IPS-20b (cell line): ENCODE data around the gene IGF1R.

ENCODE experiments used
- H3K27ac ChIP-seq: one replicate; pipeline ENCODE4 v1.5.1; 2013; ENCODE audit warnings: low read length
- H3K27me3 ChIP-seq: 2 replicates; pipeline ENCODE4 v1.6.1; 2013; ENCODE audit warnings: mild to moderate bottlenecking, low read length, inconsistent platforms; ENCODE audit not compliant: insufficient read depth
- H3K36me3 ChIP-seq: 2 replicates; pipeline ENCODE4 v1.6.1; 2013; ENCODE audit warnings: low read depth, mild to moderate bottlenecking, inconsistent platforms, low read length, moderate library complexity; ENCODE audit not compliant: insufficient read depth
- H3K4me1 ChIP-seq: 2 replicates; pipeline ENCODE4 v1.6.1; 2013; ENCODE audit warnings: mild to moderate bottlenecking, control low read depth, inconsistent platforms, low read length, moderate library complexity; ENCODE audit not compliant: insufficient read depth
- H3K4me3 ChIP-seq: 2 replicates; pipeline ENCODE4 v1.5.1; 2013; ENCODE audit warnings: mild to moderate bottlenecking, low read length, inconsistent platforms
- H3K9ac ChIP-seq: 2 replicates; pipeline ENCODE4 v1.6.1; 2013; ENCODE audit warnings: low read depth, mild to moderate bottlenecking, inconsistent platforms, low read length, moderate library complexity
- H3K9me3 ChIP-seq: 2 replicates; pipeline ENCODE4 v1.6.1; 2013; ENCODE audit warnings: mild to moderate bottlenecking, low read depth, low read length, inconsistent platforms; ENCODE audit not compliant: insufficient read depth

Gene IGF1R

DNA sequence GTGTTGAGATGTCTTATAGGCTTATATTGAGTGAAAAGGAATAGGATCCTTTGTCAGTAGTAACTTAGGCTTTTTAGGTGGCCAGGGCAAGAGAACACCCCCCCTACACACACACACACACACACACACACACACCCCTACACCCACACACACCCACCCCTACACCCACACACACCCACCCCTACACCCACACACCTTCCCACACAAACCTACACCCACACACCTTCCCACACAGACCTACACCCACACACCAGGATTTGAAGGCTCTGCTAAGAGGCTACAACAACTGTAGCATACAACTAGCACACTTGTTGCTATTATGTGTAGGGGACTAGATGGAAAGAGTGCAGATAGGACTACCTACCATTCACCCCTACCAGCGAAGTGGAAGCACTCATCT is 186.6 kb downstream of the IGF1R start:
- no peak overlapping the region for H3K4me3 ChIP-seq
- H3K9me3 ChIP-seq: peaks cover 4% of the 10 kb centered on the region; the same call in 1 of the 2 replicates
- no peak overlapping the region for H3K9ac ChIP-seq
- H3K4me1 ChIP-seq: peaks cover 5% of the 10 kb centered on the region; the same call in 1 of the 2 replicates
- H3K27ac ChIP-seq: no peak overlapping the region
- no peaks in the 10 kb centered on the region for H3K27me3 ChIP-seq
- no peaks in the 10 kb centered on the region for H3K36me3 ChIP-seq

- H3K9me3 ChIP-seq: no peaks in the 10 kb centered on the region
- no peak overlapping the region for H3K9ac ChIP-seq
- no peak overlapping the region for H3K4me3 ChIP-seq
- peaks cover 5% of the 10 kb centered on the region; the same call in 1 of the 2 replicates for H3K4me1 ChIP-seq
- no peaks in the 10 kb centered on the region for H3K36me3 ChIP-seq
- H3K27me3 ChIP-seq: no peaks in the 10 kb centered on the region
- H3K27ac ChIP-seq: no peak overlapping the region
These were observed 187.5 kb downstream of the IGF1R start for GRCh38 chr15:98835876-98836275.

DNA sequence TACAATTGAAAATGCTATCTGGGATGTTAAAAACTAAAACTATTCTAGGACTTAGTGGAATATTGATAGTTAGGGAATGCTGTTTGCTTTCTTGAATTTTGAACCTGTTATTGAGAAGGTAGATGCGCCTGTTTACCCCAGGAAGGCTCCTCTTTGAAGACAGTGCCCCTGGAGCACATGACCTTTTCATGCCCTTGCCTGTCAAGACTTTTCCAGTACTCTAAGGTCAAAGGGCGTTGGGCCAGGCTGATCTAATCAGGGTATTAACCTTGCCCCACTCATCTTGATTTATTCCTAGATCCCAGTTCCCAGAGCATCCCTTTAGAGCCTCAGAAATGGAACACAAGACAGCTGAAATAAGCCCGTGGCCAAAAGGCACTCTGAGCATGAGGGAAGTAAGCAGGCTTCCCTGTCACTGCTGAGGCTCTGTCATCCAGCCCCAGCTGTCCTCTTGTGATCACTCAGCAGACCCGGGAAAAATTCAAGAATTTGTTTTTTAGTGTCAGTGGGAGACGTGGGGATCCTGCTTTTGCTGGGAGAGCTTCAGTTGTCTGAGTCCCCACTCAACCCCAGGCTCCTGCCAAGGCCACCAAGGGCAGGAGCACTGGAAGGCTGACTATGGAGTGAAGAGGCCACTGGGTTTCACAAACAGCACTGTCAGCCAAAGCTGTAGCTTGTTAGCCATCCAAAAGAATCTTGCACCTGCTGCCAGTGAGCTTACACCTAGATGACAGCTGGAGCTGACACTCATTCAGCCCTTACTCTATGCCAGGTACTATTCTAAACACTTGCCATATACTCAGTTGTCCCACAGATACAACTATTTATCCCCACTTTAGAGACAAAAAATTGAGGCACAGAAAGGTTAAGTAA is 190.3 kb downstream of the IGF1R start:
- Histone ChIP-seq H3K36me3 (no peaks in the 10 kb centered on the region), H3K9me3 (no peaks in the 10 kb centered on the region), H3K27ac (no peak overlapping the region), H3K4me1 (peaks cover 19% of the 10 kb centered on the region), H3K4me3 (no peak overlapping the region), H3K9ac (no peak overlapping the region), H3K27me3 (no peaks in the 10 kb centered on the region)

DNA sequence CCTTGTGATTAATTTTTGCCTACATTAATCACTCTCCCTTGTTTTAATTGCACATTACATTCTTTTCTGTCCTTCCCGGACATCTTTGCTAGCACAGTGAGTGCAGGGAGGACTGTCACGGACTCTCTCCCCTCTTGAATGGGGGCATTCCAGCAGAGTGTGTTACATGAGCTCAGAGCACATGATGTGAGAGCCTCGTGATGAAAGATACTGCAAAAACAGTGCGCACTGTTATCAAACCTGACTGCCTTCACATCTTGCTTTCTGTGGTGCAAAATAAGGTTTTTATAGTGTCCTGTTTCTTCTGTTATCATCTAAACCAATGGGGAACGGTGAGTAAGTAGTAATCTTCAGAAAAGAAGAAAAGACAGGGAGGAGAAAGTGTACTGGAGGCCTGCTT is 191.7 kb downstream of the IGF1R start:
- Histone ChIP-seq H3K27me3 (no peaks in the 10 kb centered on the region), H3K36me3 (no peaks in the 10 kb centered on the region), H3K4me1 (peaks cover 29% of the 10 kb centered on the region), H3K27ac (no peak overlapping the region), H3K9ac (no peak overlapping the region), H3K9me3 (no peaks in the 10 kb centered on the region), H3K4me3 (no peak overlapping the region)

DNA sequence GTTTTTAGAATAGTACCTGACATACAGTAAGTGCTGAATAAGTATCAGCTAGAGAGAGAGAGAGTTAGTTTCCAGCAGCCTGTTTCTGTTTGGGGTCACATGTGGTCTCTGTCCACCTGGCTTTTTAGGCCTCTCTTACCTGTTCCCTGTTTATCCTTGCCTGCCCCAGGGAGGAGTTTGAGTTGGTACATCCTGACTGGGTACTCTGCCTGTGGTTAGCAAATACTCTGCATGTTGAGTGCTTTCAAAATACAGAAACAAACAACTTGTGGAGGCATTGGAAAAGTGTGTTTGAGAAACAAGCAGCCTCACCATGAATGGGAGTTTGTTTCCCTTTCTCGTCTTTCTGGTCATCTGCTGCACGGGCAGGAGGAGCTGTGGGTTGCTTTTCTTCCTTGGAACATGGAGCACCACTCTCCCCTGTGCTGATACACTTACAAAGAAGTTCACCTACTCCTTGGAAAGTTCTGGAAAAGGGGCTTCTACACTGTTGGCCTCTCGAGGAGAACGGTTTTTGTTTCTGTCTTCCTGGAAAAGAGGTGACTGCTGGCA is 193.2 kb downstream of the IGF1R start:
- Histone ChIP-seq H3K9ac (no peak overlapping the region), H3K36me3 (no peaks in the 10 kb centered on the region), H3K4me3 (no peak overlapping the region), H3K4me1 (peaks cover 32% of the 10 kb centered on the region), H3K27me3 (no peaks in the 10 kb centered on the region), H3K9me3 (no peaks in the 10 kb centered on the region), H3K27ac (no peak overlapping the region)

DNA sequence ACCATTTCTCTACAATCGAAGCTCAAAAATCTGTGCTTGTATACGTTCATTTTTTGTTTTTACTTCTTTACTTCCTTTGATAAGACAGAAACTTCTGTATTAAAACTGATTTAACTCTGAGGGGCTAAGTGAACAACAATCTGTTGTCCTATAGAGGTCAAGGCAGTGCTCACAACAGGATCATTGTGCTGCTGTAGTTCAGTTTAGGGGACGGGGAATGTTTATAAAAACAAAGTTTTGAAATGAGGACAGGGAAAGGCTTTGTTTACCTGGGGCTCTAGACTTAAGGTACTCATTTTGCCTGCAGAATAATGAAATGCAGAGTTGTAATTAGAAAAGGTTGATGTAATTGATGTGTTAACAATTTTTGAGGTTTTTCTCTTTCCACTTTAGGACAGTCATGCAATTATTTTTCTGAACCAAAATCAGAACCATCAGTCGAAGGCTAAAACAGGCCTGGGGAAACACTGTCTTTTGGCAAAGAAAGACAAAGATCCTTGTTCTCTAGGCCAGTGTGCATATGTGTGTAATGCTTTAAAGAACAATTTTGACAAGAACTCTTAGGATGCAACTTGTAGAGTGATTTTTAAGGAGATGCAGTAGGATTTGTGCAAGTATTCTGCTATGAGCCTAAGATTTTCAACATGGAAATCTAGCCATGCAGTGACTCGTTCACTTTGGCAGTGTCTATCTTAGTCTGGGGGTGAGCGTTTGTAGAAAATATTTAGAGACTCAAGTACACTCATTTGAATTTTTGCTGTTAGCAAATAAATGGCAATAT is 194.0 kb downstream of the IGF1R start:
- H3K9ac ChIP-seq: no peak overlapping the region
- no peaks in the 10 kb centered on the region for H3K9me3 ChIP-seq
- H3K4me3 ChIP-seq: no peak overlapping the region
- no peaks in the 10 kb centered on the region for H3K36me3 ChIP-seq
- peaks cover 32% of the 10 kb centered on the region for H3K4me1 ChIP-seq
- no peaks in the 10 kb centered on the region for H3K27me3 ChIP-seq
- no peak overlapping the region for H3K27ac ChIP-seq

- no peaks in the 10 kb centered on the region for H3K9me3 ChIP-seq
- no peak overlapping the region for H3K4me3 ChIP-seq
- H3K9ac ChIP-seq: no peak overlapping the region
- H3K27ac ChIP-seq: no peak overlapping the region
- peaks cover 32% of the 10 kb centered on the region for H3K4me1 ChIP-seq
- no peaks in the 10 kb centered on the region for H3K36me3 ChIP-seq
- no peaks in the 10 kb centered on the region for H3K27me3 ChIP-seq
These were observed 194.6 kb downstream of the IGF1R start for GRCh38 chr15:98842973-98843285.

GRCh38 chr15:98843844-98844243 is 195.5 kb downstream of the IGF1R start:
- Histone ChIP-seq H3K4me3 (no peak overlapping the region), H3K27ac (no peak overlapping the region)

GRCh38 chr15:98844261-98844660 is 195.9 kb downstream of the IGF1R start:
- no peak overlapping the region for H3K27ac ChIP-seq

More at GRCh38 chr15:98843844-98844243, 195.5 kb downstream of the IGF1R start:
- no peak overlapping the region for H3K9ac ChIP-seq
- peaks cover 32% of the 10 kb centered on the region for H3K4me1 ChIP-seq
- no peaks in the 10 kb centered on the region for H3K27me3 ChIP-seq
- H3K36me3 ChIP-seq: no peaks in the 10 kb centered on the region
- no peaks in the 10 kb centered on the region for H3K9me3 ChIP-seq

GRCh38 chr15:98845138-98845884 is 197.0 kb downstream of the IGF1R start:
- Histone ChIP-seq H3K9ac (no peak overlapping the region), H3K27me3 (no peaks in the 10 kb centered on the region), H3K36me3 (no peaks in the 10 kb centered on the region), H3K4me1 (peaks cover 36% of the 10 kb centered on the region), H3K27ac (no peak overlapping the region), H3K9me3 (no peaks in the 10 kb centered on the region), H3K4me3 (no peak overlapping the region)

More at GRCh38 chr15:98844261-98844660, 195.9 kb downstream of the IGF1R start:
- Histone ChIP-seq H3K9ac (no peak overlapping the region), H3K4me1 (peaks cover 32% of the 10 kb centered on the region), H3K9me3 (no peaks in the 10 kb centered on the region), H3K27me3 (no peaks in the 10 kb centered on the region), H3K36me3 (no peaks in the 10 kb centered on the region), H3K4me3 (no peak overlapping the region)

DNA sequence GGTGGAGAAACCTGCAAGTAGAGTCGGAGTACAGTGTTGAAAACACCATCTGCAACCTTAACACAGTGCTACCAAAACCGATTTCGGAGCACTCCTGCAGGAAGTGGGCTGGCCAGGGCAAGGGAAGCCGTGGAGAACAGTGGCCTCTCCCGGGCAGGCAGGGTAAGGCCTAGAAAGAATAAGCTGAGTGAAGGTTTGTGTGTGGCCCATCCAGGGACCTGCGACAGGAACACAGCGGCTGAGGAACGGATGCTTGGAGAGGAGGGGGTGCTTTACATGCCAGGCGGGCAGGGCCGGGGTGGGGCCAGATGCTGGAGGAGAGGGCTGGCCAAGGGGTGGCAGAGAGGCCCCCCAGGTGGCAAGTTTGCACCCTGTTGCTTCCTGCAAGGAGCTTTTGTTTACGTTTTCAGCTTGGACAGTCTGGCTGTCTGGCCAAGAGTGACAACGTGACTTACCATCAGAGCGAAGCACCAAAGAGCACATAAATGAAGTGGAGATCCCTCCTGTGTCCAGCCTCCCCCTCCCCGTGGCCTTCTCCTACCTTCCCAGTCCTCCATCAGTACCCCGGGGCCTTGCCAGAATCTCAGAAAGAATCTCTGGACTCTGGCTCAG is 202.7 kb downstream of the IGF1R start:
- Histone ChIP-seq H3K9me3 (no peaks in the 10 kb centered on the region), H3K27me3 (no peaks in the 10 kb centered on the region), H3K36me3 (no peaks in the 10 kb centered on the region), H3K9ac (peak overlapping the region; percentile 90; the same call in 1 of the 2 replicates), H3K27ac (no peak overlapping the region), H3K4me1 (peaks cover 37% of the 10 kb centered on the region), H3K4me3 (peak overlapping the region; percentile 88; the same call in 1 of the 2 replicates)
